Neural progenitor cell (in vitro differentiated cells): ENCODE results near the gene USP1.

Experiments used
- EZH2 ChIP-seq: fragments of 200-600 bp; sonication (generic); IDR thresholded peaks from 2 replicates; pipeline ENCODE4 v1.6.1; 2017; ENCODE audit warnings: antibody characterized with exemption, mild to moderate bottlenecking, moderate library complexity
- EZH2phosphoT487 ChIP-seq: fragments of 200-600 bp; sonication (generic); IDR thresholded peaks from 2 replicates; pipeline ENCODE4 v1.6.1; 2017; ENCODE audit warnings: antibody characterized with exemption
- TF ChIP-seq, protein P1 (sequence below): fragments of 200-600 bp; sonication (generic); IDR thresholded peaks from 2 replicates; pipeline ENCODE4 v1.5.1; 2017; ENCODE audit warnings: antibody characterized with exemption, mild to moderate bottlenecking

DNA sequence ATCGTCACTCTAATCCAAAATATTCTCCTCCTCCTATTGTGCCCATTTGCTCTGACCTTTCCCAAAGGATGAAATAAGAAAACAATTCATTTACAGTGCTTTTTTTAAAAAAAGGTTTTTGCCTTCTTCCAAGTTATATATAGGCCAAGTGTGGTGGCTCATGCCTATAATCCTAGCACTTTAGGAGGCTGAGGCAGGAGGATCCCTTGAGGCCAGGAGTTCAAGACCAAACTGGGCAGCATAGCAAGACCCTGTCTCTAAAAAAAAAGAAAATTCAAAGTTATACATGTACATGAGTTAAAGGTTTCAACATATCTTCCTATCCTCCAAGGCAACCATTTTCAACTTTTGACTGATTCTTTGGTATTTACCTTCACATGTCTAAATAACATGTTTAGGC is 10.1 kb upstream of the USP1 start:
- TF ChIP-seq, protein P1, sequence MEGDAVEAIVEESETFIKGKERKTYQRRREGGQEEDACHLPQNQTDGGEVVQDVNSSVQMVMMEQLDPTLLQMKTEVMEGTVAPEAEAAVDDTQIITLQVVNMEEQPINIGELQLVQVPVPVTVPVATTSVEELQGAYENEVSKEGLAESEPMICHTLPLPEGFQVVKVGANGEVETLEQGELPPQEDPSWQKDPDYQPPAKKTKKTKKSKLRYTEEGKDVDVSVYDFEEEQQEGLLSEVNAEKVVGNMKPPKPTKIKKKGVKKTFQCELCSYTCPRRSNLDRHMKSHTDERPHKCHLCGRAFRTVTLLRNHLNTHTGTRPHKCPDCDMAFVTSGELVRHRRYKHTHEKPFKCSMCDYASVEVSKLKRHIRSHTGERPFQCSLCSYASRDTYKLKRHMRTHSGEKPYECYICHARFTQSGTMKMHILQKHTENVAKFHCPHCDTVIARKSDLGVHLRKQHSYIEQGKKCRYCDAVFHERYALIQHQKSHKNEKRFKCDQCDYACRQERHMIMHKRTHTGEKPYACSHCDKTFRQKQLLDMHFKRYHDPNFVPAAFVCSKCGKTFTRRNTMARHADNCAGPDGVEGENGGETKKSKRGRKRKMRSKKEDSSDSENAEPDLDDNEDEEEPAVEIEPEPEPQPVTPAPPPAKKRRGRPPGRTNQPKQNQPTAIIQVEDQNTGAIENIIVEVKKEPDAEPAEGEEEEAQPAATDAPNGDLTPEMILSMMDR, result no peak
- no peak for TF ChIP-seq EZH2
- TF ChIP-seq EZH2phosphoT487, result no peak
